C4-2B (cell line): ENCODE data around the gene HS6ST1.

Experiments used
- H3K27ac ChIP-seq: fragments of 450-650 bp; 2 replicates; pipeline ENCODE4 v1.5.1; 2017
- ZFX ChIP-seq: fragments of 450-650 bp; IDR thresholded peaks from 2 replicates; pipeline ENCODE4 v1.6.1; 2017
- TF ChIP-seq, protein P1 (sequence below): fragments of 450-650 bp; conservative IDR thresholded peaks from 2 replicates; pipeline ENCODE4 v1.5.1; 2017; ENCODE audit warnings: mild to moderate bottlenecking

HS6ST1 gene

DNA sequence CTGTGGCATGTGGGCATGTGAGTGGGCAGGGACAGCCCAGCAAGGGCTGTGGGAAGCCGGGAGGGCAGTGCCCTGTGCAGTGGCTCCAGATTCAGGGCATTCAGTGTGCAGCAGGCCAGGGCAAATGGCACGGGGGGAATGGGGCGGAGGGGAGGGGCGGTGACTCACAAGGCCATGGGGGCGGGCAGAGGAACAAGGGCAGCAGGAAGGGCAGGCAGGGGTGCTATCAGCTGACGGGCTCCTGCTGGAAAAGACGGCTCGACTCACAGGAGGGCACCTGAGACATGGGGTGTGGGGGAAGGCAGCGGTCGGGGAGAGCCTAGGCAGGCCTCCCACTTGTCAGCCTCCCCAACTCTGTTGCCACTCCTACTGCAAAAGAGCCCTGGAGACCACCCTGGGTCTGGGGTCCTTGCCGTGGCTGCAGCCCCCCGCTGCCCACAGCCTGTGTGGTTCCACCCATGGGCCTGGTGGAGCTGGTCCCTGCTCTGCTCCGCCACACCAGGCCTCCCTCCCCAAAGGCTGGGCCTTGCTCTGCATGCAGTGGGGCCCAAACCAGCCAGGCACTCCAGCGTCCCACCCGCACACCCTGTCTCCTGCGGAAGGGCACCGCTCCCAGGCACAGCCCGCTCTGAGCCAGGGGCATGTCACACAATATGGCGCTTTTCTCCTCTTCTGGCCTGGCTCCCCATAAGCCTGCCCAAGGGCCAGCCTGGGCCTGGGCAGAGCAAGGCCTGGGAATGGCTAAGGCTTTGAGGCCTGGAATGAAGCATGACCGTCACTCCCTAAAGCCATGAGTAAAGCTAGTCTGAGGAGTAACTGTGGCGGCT is 25.9 kb downstream of the HS6ST1 start:
- TF ChIP-seq ZFX, result no peak
- TF ChIP-seq, protein P1, sequence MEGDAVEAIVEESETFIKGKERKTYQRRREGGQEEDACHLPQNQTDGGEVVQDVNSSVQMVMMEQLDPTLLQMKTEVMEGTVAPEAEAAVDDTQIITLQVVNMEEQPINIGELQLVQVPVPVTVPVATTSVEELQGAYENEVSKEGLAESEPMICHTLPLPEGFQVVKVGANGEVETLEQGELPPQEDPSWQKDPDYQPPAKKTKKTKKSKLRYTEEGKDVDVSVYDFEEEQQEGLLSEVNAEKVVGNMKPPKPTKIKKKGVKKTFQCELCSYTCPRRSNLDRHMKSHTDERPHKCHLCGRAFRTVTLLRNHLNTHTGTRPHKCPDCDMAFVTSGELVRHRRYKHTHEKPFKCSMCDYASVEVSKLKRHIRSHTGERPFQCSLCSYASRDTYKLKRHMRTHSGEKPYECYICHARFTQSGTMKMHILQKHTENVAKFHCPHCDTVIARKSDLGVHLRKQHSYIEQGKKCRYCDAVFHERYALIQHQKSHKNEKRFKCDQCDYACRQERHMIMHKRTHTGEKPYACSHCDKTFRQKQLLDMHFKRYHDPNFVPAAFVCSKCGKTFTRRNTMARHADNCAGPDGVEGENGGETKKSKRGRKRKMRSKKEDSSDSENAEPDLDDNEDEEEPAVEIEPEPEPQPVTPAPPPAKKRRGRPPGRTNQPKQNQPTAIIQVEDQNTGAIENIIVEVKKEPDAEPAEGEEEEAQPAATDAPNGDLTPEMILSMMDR, result no peak
- H3K27ac ChIP-seq, result no peak overlapping the region

DNA sequence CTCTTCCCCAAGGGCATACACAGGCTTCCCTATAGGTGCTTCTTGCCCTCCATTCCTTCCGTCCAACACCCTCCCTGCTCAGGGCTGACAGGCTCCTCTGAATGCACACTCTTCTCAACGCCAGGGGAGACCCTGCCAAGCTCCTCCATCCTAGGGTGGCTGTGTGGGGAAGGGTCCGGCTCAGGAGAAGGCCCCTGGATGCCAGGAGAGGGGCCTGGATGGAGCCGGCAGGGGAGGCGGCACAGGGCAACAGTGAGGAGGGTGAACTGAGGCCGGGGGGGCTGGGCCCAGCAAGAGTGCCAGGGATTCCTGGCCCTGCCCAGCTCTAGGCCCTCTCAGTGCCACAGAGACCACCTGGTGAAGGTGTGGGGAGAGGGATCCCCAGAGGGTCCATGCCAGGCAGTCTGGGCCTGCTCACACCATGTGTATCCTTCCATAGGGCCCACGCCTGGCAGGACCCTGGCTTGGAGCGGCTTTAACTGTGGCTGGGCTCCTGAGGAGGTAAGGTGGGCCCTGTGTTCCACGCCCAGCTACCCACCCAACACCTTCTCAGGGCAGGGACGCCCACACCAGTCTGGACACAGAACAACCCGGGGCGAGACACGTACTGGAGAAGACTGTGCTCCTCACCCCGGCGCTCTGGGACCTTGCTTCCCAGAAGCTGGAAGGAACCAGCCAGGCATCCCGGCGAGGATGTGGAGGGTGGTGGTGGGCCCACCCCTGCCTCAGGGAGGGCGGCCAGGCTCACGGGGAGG is 26.6 kb downstream of the HS6ST1 start:
- no peak overlapping the region for H3K27ac ChIP-seq
- TF ChIP-seq, protein P1, result no peak
- no peak for TF ChIP-seq ZFX

DNA sequence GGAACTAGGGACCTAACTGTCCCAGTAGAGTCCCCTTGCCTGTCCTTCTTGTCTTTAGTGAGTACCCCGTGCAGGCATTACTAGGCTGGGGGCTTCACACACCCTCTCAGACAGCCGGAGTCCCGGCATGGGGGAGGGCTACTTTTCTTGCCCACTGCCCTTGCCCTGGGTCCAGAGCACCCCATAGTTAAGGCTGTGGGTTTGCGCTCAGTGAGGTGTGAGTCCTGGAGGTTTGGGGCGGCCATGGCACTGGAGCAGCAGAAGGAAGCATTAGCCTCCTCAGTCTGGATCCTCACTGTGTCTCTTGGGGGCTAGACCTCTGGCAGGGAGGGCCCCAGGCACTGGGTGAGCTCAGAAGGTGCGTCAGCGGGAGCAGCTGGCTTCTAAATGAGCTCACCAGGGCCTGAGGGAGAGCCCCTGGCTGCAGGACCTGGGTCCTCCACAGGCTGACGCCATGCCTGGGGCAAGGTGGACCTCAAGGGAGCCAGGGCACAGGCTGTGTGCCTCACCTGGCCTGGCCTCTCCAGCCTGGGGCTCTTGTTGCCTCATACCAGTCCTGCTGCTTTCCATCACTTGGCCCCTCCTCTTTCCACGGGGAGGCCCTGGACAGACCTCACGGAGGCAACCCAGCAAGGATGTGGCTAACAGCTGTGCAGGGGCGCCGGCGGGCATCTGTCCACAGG is 27.4 kb downstream of the HS6ST1 start:
- TF ChIP-seq ZFX, result no peak
- TF ChIP-seq, protein P1, result no peak
- H3K27ac ChIP-seq, result no peak overlapping the region

DNA sequence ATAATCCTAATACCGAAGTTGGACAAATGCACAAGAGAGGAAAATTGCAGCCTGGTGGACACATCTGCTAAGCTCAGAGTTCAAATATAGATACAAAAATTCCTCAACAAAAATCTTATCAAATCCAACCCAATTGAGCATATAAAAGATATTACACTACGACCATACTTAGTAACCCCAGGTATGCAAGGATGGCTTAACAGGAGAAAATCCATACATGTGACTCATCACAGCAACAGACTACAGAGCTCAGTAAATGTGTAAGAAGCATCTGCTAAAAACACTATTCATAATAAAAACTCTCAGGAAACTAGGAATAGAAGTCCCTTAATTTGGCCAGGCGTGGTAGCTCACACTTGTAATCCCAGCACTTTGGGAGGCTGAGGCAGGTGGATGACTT is 28.3 kb downstream of the HS6ST1 start:
- TF ChIP-seq, protein P1, result no peak
- TF ChIP-seq ZFX, result no peak
- H3K27ac ChIP-seq, result no peak overlapping the region

DNA sequence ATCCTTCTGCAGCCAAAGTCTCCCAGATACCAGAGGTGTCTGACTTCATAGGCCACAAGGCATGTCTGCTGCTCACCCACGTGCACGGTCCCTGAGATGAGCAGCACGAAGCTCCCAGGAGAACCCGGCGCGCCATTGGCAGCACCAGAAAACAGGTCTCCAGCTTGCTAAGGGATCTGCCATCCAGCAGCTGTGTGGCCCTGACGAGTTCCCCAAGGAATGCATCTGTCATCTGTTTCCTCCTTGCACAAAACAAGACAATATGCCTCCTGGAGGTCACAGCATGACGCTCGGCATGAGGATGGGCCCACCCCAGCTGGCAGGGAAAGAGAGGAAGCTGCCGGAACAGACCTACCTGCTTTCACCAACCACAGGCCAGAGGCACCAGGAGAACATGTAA is 29.2 kb downstream of the HS6ST1 start:
- TF ChIP-seq, protein P1, result no peak
- no peak for TF ChIP-seq ZFX
- no peak overlapping the region for H3K27ac ChIP-seq

DNA sequence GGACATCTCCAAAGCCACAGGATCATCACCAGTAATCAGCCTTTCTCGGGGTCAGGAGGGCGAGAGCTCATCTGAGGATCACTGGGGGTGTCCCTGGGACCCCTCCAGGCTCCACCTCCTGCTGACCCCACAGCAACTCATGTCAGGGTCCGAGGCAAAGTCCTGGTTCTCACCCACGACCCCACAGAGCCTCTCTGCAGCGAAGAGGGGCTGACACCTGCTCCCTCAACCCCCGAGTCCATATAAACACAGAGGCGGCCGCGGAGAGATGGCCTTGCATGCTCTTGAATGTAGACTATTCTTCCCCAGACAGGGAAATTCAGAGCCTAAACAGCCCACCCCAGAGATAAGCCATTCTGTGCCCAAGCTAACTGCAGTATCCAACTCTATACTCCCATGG is 29.9 kb downstream of the HS6ST1 start:
- no peak for TF ChIP-seq ZFX
- TF ChIP-seq, protein P1, result no peak
- no peak overlapping the region for H3K27ac ChIP-seq
